Epithelial cell of alveolus of lung (primary cell): Measurements from ENCODE around the gene SOBP. TPM values are rescaled to one million over a fixed set of nuclear protein-coding genes. Genes with fewer than 3 reads are reported as not detected.

Experiments used
- total RNA-seq: library from RNA; depleted of rRNA; stranded (reverse); fragments of >200 nt; gene quantifications from 2 replicates; pipeline ENCODE4 v1.2.1, GENCODE V29; 2015

SOBP gene
- total RNA-seq: 1.0 and 4.2 TPM in 2 replicates

GRCh38 chr6:107489636-107490565, at the start of gene SOBP:
Gene SOBP (plus strand): TSS chr6:107490117. CDS start chr6:107490617, 500 bp downstream.

DNA sequence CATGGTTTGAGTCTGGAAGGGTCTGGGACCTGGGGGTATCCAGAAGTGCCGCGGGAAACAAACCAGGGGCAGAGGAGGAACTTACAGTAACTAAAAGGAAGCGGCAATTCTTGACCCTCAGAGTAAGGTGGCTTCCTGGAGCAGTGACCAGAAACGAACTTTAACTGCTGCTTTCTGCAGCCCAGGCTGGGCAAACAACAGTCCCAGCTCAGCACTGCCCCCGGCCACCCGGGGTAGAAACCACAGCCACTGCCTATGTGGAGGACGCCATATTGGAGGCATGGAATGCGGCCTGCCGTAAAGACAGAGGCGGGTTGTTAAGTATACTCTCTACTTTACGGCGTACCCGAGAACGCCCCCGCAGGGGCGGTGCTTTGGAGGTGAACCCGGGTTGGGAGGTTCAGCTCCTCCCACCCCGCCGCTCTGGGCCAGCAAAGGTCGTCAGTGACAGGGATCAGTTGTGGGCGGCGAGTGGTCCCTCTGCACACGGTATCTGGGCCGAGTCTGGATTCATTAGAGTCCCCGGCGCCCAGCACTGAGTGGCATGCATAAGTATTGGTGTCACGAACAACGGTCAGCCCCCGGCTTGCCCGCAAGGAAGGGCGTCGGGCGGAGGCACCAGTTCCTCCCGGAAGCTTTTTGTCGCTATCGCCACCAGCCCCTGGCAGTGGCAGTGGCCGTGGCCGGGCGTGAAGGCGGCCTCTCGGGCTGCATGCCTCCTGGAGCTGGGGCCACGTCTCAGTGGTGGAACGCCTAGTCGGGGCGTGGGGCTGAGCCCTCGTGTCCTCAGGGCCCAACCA, 30.4 kb upstream of the SOBP start, which contains the start of gene PDSS2:
Gene PDSS2, minus strand, starts transcription at position 282 of the 800 bp plus-strand sequence. Its CDS starts 279 bp downstream, at position 3.

Other genes with a start within 250 kb of the SOBP start
- gene PDSS2, start 30.6 kb upstream of the SOBP start, total RNA-seq: 8.8 and 19.2 TPM in 2 replicates